Mucosa of gallbladder (tissue), 1 donor: ENCODE data around the gene CETN1. TPM values are rescaled to one million over a fixed set of nuclear protein-coding genes. Genes with fewer than 3 reads are reported as not detected.
A peak's percentile ranks its signal among the peaks of the same experiment; 100 is the strongest.

Experiments used
- DNase-seq: peaks from one replicate; pipeline ENCODE4 v3.0.0-alpha.2; 2020; ENCODE audit warnings: low spot score
- total RNA-seq: library from RNA; stranded (reverse); gene quantifications from one replicate; pipeline ENCODE4 v1.2.1, GENCODE V29; 2021
- donor health status: DM: no; HTN: no; CAD: no.

The CETN1 gene
- total RNA-seq, 1 donor from 2014 or later: not detected

- DNase-seq: peak; percentile 56
Observed at GRCh38 chr18:623761-624620, 43.8 kb downstream of the CETN1 start.

GRCh38 chr18:627231-627630 is 47.1 kb downstream of the CETN1 start:
- no peak for DNase-seq

GRCh38 chr18:629269-630150 is 49.3 kb downstream of the CETN1 start:
- DNase-seq: no peak

- no peak for DNase-seq
Observed at GRCh38 chr18:631560-631959, 51.4 kb downstream of the CETN1 start.

Other genes starting within 250 kb of the CETN1 start
- gene COLEC12, start 79.7 kb upstream of the CETN1 start, total RNA-seq: 4.9 TPM
- 0.46 TPM for gene CLUL1, start 16.6 kb downstream of the CETN1 start, total RNA-seq
- gene TYMS, start 77.3 kb downstream of the CETN1 start, total RNA-seq: 5.8 TPM
- gene ENOSF1, start 132.2 kb downstream of the CETN1 start, total RNA-seq: 58.4 TPM
- gene YES1, start 231.9 kb downstream of the CETN1 start, total RNA-seq: 46.0 TPM